ENCODE data around the gene THSD4.

- TF ChIP-seq EZH2 (IDR thresholded peaks at IDR 0.05) (no peak), POLR2AphosphoS5 (IDR thresholded peaks at IDR 0.05; ENCODE audit: borderline replicate concordance, low read depth, low read length) (no peak), FOXP2 (optimal IDR thresholded peaks at IDR 0.05; ENCODE audit: control extremely low read depth, extremely low read length, insufficient read depth) (no peak)
Observed at GRCh38 chr15:71443538-71443937, 328.3 kb downstream of the THSD4 start.

Data from SK-N-MC (cell line).